CD4-positive, CD25-positive, alpha-beta regulatory T cell (primary cell): ENCODE data around the gene CD81. TPM values are rescaled to one million over a fixed set of nuclear protein-coding genes. Genes with fewer than 3 reads are reported as not detected.
A peak's percentile ranks its signal among the peaks of the same experiment; 100 is the strongest.

ENCODE experiments used
- ATAC-seq, 2 donors: fragments of 150-1000 bp; cut with Tn5 transposase; one replicate each; pipeline ENCODE4 v1.10.0; 2021; ENCODE audit warnings: low read depth in 2 of 2, moderate number of reproducible peaks in 2 of 2, moderate library complexity in 1 of 2
- DNase-seq, 3 donors: peaks; one replicate each; pipeline versions ENCODE4 v3.0.0 to v3.0.0-alpha.2; 2012 to 2022; ENCODE audit warnings: mixed read lengths in 1 of 3
- H3K27ac ChIP-seq: one replicate; pipeline ENCODE4 v1.7.0; 2013; ENCODE audit warnings: mild to moderate bottlenecking, low read length; ENCODE audit not compliant: insufficient read depth, poor library complexity, severe bottlenecking
- H3K27me3 ChIP-seq: one replicate; pipeline ENCODE4 v1.7.0; 2013; ENCODE audit warnings: low read length; ENCODE audit not compliant: control insufficient read depth, insufficient read depth
- H3K36me3 ChIP-seq: one replicate; pipeline ENCODE4 v1.7.0; 2013; ENCODE audit warnings: mild to moderate bottlenecking, low read length, moderate library complexity; ENCODE audit not compliant: control insufficient read depth, insufficient read depth
- H3K4me1 ChIP-seq: 2 replicates; pipeline ENCODE4 v1.7.0; 2013; ENCODE audit warnings: mild to moderate bottlenecking, low read length; ENCODE audit not compliant: insufficient read depth, control insufficient read depth, poor library complexity, severe bottlenecking
- H3K4me3 ChIP-seq: one replicate; pipeline ENCODE4 v1.7.0; 2013; ENCODE audit warnings: low read depth, mild to moderate bottlenecking, low read length, moderate library complexity
- H3K9me3 ChIP-seq, 2 experiments: 1 replicate in 1 of 2; 2 replicates in 1 of 2; pipeline ENCODE4 v1.7.0; 2013; ENCODE audit warnings: low read length in 2 of 2, mild to moderate bottlenecking in 1 of 2, moderate library complexity in 1 of 2; ENCODE audit not compliant: control insufficient read depth in 2 of 2
- H3K27ac Mint-ChIP-seq, 3 donors: one replicate each; pipeline ENCODE4 v1.8.0; 2020 to 2022; ENCODE audit warnings: mild to moderate bottlenecking in 3 of 3, mixed read lengths in 3 of 3, moderate library complexity in 2 of 3
- H3K27me3 Mint-ChIP-seq: one replicate; pipeline ENCODE4 v1.8.0; 2022; ENCODE audit warnings: mild to moderate bottlenecking, mixed read lengths
- H3K36me3 Mint-ChIP-seq: one replicate; pipeline ENCODE4 v1.8.0; 2020; ENCODE audit warnings: mixed read lengths
- H3K4me1 Mint-ChIP-seq, 4 donors: one replicate each; pipeline ENCODE4 v1.8.0; 2020 to 2022; ENCODE audit warnings: mixed read lengths in 4 of 4, mild to moderate bottlenecking in 1 of 4
- H3K4me3 Mint-ChIP-seq, 4 donors: one replicate each; pipeline ENCODE4 v1.8.0; 2020 to 2022; ENCODE audit warnings: mild to moderate bottlenecking in 4 of 4, mixed read lengths in 4 of 4, moderate library complexity in 3 of 4
- H3K9me3 Mint-ChIP-seq, 7 donors: one replicate each; pipeline ENCODE4 v1.8.0; 2020 to 2022; ENCODE audit warnings: mixed read lengths in 7 of 7, mild to moderate bottlenecking in 3 of 7, moderate library complexity in 2 of 7
- polyA plus RNA-seq, 4 donors: library from polyadenylated mRNA; unstranded; fragments of 300-500 nt; fragmentation: Illumina TruSeq; gene quantifications; one replicate each; pipeline ENCODE4 v1.2.3, GENCODE V29; 2021
- total RNA-seq: library from RNA; stranded (reverse); gene quantifications from one replicate; pipeline ENCODE4 v1.2.3, GENCODE V29; 2022

CD81 gene
- total and polyA plus RNA-seq, 5 donors from 2014 or later = 13.2 to 156 (median 17.1) TPM

DNA sequence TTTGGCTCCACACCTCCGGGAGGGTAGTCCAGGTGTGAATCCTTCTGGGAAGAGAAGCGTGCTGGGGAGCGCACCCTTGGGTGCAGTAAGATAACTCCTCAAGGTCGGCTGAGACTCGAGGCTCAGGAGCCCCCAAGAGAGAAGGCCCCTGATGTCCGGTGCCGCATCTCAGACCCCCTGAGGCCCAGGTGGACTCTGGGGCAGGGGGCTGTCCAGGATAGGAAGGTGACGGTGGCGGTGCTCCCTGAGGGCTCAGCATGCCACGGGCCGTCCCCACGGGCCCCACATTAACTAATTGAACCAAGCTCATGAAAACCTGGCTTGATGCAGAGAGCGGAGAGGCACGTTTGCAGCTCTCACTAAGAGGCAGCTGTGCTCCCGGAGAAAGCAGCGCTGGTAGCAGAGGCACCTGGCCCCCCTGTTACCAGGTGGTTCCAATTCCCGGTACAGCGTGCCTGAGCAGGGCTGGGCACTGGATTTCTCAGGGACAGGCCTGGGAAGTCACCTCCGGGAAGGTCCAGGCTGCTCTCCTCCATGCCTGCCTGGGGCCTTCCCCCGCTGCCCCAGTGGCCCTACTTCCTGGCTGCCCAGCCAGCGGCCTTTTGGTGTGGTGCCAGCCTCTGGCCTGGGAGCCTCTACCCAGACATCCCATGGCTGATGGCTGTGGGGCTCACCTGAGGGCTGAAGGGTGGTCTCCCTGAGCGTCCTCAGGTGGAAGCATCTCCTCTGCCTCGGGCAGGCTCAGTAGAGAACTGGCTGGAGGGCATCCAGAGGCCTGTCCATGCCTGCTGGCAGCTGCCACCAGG, 68.8 kb downstream of the CD81 start:
- no peaks in the 10 kb centered on the region for H3K9me3 ChIP-seq
- no peaks in the 10 kb centered on the region for H3K36me3 ChIP-seq
- H3K36me3 Mint-ChIP-seq = no peaks in the 10 kb centered on the region
- H3K4me1 ChIP-seq = peaks cover 54% of the 10 kb centered on the region
- no peaks in the 10 kb centered on the region for H3K27me3 Mint-ChIP-seq
- H3K4me3 ChIP-seq = peak overlapping the region; percentile 37
- ATAC-seq (no peak), DNase-seq (no peak)
- H3K27ac ChIP-seq = no peak overlapping the region
- H3K27me3 ChIP-seq = no peaks in the 10 kb centered on the region
- H3K27ac Mint-ChIP-seq = peak overlapping the region in 2 of 3 donors; percentile 48 to 65
- H3K4me3 Mint-ChIP-seq = peak overlapping the region; percentile 93 to 95 (median 94)
- H3K4me1 Mint-ChIP-seq = peaks cover 6 to 53% (median 25%) of the 10 kb centered on the region in 4 donors
- no peaks in the 10 kb centered on the region for H3K9me3 Mint-ChIP-seq

DNA sequence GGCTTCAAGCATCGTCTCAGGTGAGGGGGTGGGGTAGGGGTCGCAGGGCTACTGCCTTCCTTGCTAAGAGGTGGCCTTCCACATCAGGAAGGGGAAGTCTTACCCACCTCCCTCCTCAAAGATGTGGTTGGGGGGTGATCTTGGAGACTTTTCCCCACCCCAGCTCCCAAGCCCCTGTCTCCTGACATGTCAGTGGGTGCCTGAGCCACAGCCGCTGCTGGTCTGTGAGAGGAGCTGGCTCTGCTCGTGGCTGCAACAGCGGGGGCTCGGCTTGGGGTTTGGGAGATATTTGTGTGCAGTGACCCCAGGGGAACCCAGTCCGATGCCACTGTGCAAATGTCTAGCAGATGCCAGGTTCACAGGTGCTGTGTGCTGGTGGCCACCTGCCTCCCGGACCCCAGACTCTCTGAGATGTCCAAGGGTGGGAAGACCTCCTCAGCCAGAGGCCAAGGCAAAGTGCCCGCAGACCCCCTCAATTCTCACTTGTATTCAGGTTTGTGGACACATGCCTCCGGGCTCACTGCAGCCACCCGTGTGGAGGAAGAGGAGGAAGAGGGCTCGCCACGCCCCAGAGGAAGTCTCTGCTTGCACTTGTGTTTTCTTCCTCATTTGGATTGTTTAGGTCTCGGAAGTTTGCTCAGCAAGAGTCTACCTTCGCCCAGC, 69.6 kb downstream of the CD81 start:
- H3K4me3 ChIP-seq = peak overlapping the region; percentile 50
- Mint-ChIP-seq H3K9me3 (no peaks in the 10 kb centered on the region), H3K27me3 (no peaks in the 10 kb centered on the region), H3K36me3 (no peaks in the 10 kb centered on the region), H3K4me1 (peaks cover 6 to 52% (median 25%) of the 10 kb centered on the region in 4 donors), H3K4me3 (peak overlapping the region; percentile 85 to 95 (median 94)), H3K27ac (peak overlapping the region in 2 of 3 donors; percentile 81 to 83)
- no peak for ATAC-seq
- H3K4me1 ChIP-seq = peaks cover 54% of the 10 kb centered on the region
- DNase-seq = peak in 1 of 3 donors; percentile 47
- no peaks in the 10 kb centered on the region for H3K36me3 ChIP-seq
- no peaks in the 10 kb centered on the region for H3K27me3 ChIP-seq
- no peaks in the 10 kb centered on the region for H3K9me3 ChIP-seq
- no peak overlapping the region for H3K27ac ChIP-seq

Other genes starting within 250 kb of the CD81 start
- gene IGF2, start 237.9 kb upstream of the CD81 start, total RNA-seq = 0.07 TPM
- gene IGF2, start 237.9 kb upstream of the CD81 start, polyA plus RNA-seq = not detected
- not detected for gene INS, start 216.1 kb upstream of the CD81 start, total RNA-seq
- not detected for gene INS, start 216.1 kb upstream of the CD81 start, polyA plus RNA-seq
- not detected for gene TH, start 205.5 kb upstream of the CD81 start, total RNA-seq
- not detected for gene TH, start 205.5 kb upstream of the CD81 start, polyA plus RNA-seq
- 0.20 TPM for gene ASCL2, start 106.7 kb upstream of the CD81 start, total RNA-seq
- gene ASCL2, start 106.7 kb upstream of the CD81 start, polyA plus RNA-seq = under 1 TPM; 0.13 to 0.47 (median 0.30) TPM
- gene C11orf21, start 75.4 kb upstream of the CD81 start, total RNA-seq = 41.8 TPM
- gene C11orf21, start 75.4 kb upstream of the CD81 start, polyA plus RNA-seq = 10 to 100 TPM; 11.9 to 16.8 (median 15.1) TPM
- gene TSPAN32, start 75.3 kb upstream of the CD81 start, total RNA-seq = 60.0 TPM
- gene TSPAN32, start 75.3 kb upstream of the CD81 start, polyA plus RNA-seq = 10 to 100 TPM; 13.8 to 60.7 (median 31.0) TPM
- gene TSSC4, start 23.4 kb downstream of the CD81 start, total RNA-seq = 59.6 TPM
- 10 to 100 TPM; 68.5 to 97.4 (median 76.9) TPM for gene TSSC4, start 23.4 kb downstream of the CD81 start, polyA plus RNA-seq
- 0.17 TPM for gene TRPM5, start 67.2 kb downstream of the CD81 start, total RNA-seq
- gene TRPM5, start 67.2 kb downstream of the CD81 start, polyA plus RNA-seq = not detected
- gene KCNQ1, start 67.7 kb downstream of the CD81 start, total RNA-seq = 13.4 TPM
- 1 to 10 TPM; 5.5 to 7.9 (median 6.4) TPM for gene KCNQ1, start 67.7 kb downstream of the CD81 start, polyA plus RNA-seq